Measurements from ENCODE around the gene KSR2. TPM values are rescaled to one million over a fixed set of nuclear protein-coding genes. Genes with fewer than 3 reads are reported as not detected.

Gene KSR2
- total RNA-seq, 1 donor = under 0.01 TPM

- H3K4me3 ChIP-seq (ENCODE audit: low read depth, low read length) = no peak overlapping the region
- no peak for DNase-seq (ENCODE audit: low read depth)
- TF ChIP-seq CTCF (IDR thresholded peaks at IDR 0.05; ENCODE audit: insufficient read depth, low read length) = no peak
These were observed 83.6 kb downstream of the KSR2 start for GRCh38 chr12:117885211-117885610.

- DNase-seq (ENCODE audit: low read depth) = no peak
- no peak overlapping the region for H3K4me3 ChIP-seq (ENCODE audit: low read depth, low read length)
- TF ChIP-seq CTCF (IDR thresholded peaks at IDR 0.05; ENCODE audit: insufficient read depth, low read length) = no peak
These were observed 84.6 kb downstream of the KSR2 start for GRCh38 chr12:117884161-117884560.

GRCh38 chr12:117882603-117883184 lies 86.1 kb downstream of the KSR2 start:
- TF ChIP-seq CTCF (IDR thresholded peaks at IDR 0.05; ENCODE audit: insufficient read depth, low read length) = no peak
- no peak for DNase-seq (ENCODE audit: low read depth)

GRCh38 chr12:117882181-117882580 lies 86.6 kb downstream of the KSR2 start:
- H3K4me3 ChIP-seq (ENCODE audit: low read depth, low read length) = no peak overlapping the region
- DNase-seq (ENCODE audit: low read depth) = no peak
- no peak for TF ChIP-seq CTCF (IDR thresholded peaks at IDR 0.05; ENCODE audit: insufficient read depth, low read length)

More at GRCh38 chr12:117882603-117883184, 86.1 kb downstream of the KSR2 start:
- H3K4me3 ChIP-seq (ENCODE audit: low read depth, low read length) = no peak overlapping the region

GRCh38 chr12:117881517-117881916 lies 87.3 kb downstream of the KSR2 start:
- H3K4me3 ChIP-seq (ENCODE audit: low read depth, low read length) = no peak overlapping the region
- no peak for TF ChIP-seq CTCF (IDR thresholded peaks at IDR 0.05; ENCODE audit: insufficient read depth, low read length)
- DNase-seq (ENCODE audit: low read depth) = no peak

GRCh38 chr12:117878605-117879004 lies 90.2 kb downstream of the KSR2 start:
- no peak overlapping the region for H3K4me3 ChIP-seq (ENCODE audit: low read depth, low read length)
- no peak for DNase-seq (ENCODE audit: low read depth)
- TF ChIP-seq CTCF (IDR thresholded peaks at IDR 0.05; ENCODE audit: insufficient read depth, low read length) = no peak

- TF ChIP-seq CTCF (IDR thresholded peaks at IDR 0.05; ENCODE audit: insufficient read depth, low read length) = no peak
- DNase-seq (ENCODE audit: low read depth) = no peak
- H3K4me3 ChIP-seq (ENCODE audit: low read depth, low read length) = no peak overlapping the region
These were observed 92.4 kb downstream of the KSR2 start for GRCh38 chr12:117876436-117876816.
